Nephron (organoid): ENCODE measurements around the gene SYAP1.
"Not testable (repeated sequence)": the region's sequence is repeated elsewhere in the genome, so short reads cannot be mapped to it uniquely, and the experiment has no call there.

ENCODE experiments used
- H3K27ac Mint-ChIP-seq, 3 experiments: 2 replicates each; pipeline ENCODE4 v1.8.0; 2020; ENCODE audit warnings: mixed read lengths in 3 of 3, mild to moderate bottlenecking in 2 of 3, moderate library complexity in 1 of 3
- H3K27me3 Mint-ChIP-seq: 2 replicates; pipeline ENCODE4 v1.8.0; 2021; ENCODE audit warnings: low read depth, mild to moderate bottlenecking, moderate library complexity, mixed read lengths
- H3K36me3 Mint-ChIP-seq: 2 replicates; pipeline ENCODE4 v1.8.0; 2020; ENCODE audit warnings: low read depth, mixed read lengths
- H3K4me1 Mint-ChIP-seq: 2 replicates; pipeline ENCODE4 v1.8.0; 2020; ENCODE audit warnings: mixed read lengths
- H3K4me3 Mint-ChIP-seq, 3 experiments: 2 replicates each; pipeline ENCODE4 v1.8.0; 2020; ENCODE audit warnings: mild to moderate bottlenecking in 3 of 3, mixed read lengths in 3 of 3, moderate library complexity in 2 of 3
- H3K9me3 Mint-ChIP-seq: 2 replicates; pipeline ENCODE4 v1.8.0; 2020; ENCODE audit warnings: mixed read lengths
- CTCF ChIP-seq, 3 experiments: fragments of 200-600 bp; sonication (generic); IDR thresholded peaks; one replicate each; pipeline ENCODE4 v1.5.0; 2021; ENCODE audit warnings: antibody characterized with exemption in 3 of 3; ENCODE audit not compliant: unreplicated experiment in 3 of 3

SYAP1 gene

DNA sequence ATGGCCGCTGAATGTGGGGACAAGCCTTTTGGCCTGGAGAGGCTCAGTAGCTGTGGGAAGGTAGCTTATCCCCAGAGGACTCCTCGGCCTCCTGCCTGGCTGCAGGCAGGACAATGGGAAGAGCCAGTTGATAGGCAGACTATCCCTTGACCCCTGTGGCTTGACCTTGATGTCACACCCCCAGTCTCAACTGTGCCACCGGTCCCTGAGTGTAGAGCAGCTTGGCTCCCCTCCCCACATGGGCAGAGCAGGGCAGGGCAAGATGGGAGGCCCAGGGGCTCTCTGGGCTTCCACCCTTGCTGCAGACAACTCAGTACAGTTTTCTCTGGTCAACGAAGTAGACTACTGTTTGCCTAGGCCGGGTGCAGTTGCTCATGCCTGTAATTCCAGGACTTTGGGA, 25.7 kb downstream of the SYAP1 start:
- peaks cover 62% of the 10 kb centered on the region for H3K36me3 Mint-ChIP-seq
- H3K27me3 Mint-ChIP-seq = no peaks in the 10 kb centered on the region
- H3K4me3 Mint-ChIP-seq = no peak overlapping the region
- TF ChIP-seq CTCF (IDR thresholded peaks at IDR 0.05; ENCODE audit: unreplicated experiment in 3 of 3) = no peak
- H3K4me1 Mint-ChIP-seq = no peaks in the 10 kb centered on the region
- H3K9me3 Mint-ChIP-seq = no peaks in the 10 kb centered on the region
- H3K27ac Mint-ChIP-seq = no peak overlapping the region

- no peaks in the 10 kb centered on the region for H3K4me1 Mint-ChIP-seq
- H3K27ac Mint-ChIP-seq = peak overlapping the region in 1 of 3 experiments; percentile 51
- H3K36me3 Mint-ChIP-seq = peaks cover 62% of the 10 kb centered on the region
- H3K9me3 Mint-ChIP-seq = no peaks in the 10 kb centered on the region
- H3K27me3 Mint-ChIP-seq = no peaks in the 10 kb centered on the region
- no peak overlapping the region for H3K4me3 Mint-ChIP-seq
- no peak for TF ChIP-seq CTCF (IDR thresholded peaks at IDR 0.05; ENCODE audit: unreplicated experiment in 3 of 3)
Observed at GRCh38 chrX:16745659-16746058, 26.2 kb downstream of the SYAP1 start.

GRCh38 chrX:16748425-16748824, 29.0 kb downstream of the SYAP1 start:
- H3K27me3 Mint-ChIP-seq = no peaks in the 10 kb centered on the region
- no peaks in the 10 kb centered on the region for H3K9me3 Mint-ChIP-seq
- no peak overlapping the region for H3K4me3 Mint-ChIP-seq
- H3K4me1 Mint-ChIP-seq = no peaks in the 10 kb centered on the region
- TF ChIP-seq CTCF (IDR thresholded peaks at IDR 0.05; ENCODE audit: unreplicated experiment in 3 of 3) = no peak
- H3K36me3 Mint-ChIP-seq = peaks cover 62% of the 10 kb centered on the region
- H3K27ac Mint-ChIP-seq = no peak overlapping the region

GRCh38 chrX:16750136-16750535, 30.7 kb downstream of the SYAP1 start:
- no peak overlapping the region for H3K27ac Mint-ChIP-seq
- H3K9me3 Mint-ChIP-seq = no peaks in the 10 kb centered on the region
- no peak overlapping the region for H3K4me3 Mint-ChIP-seq
- peaks cover 62% of the 10 kb centered on the region for H3K36me3 Mint-ChIP-seq
- H3K4me1 Mint-ChIP-seq = no peaks in the 10 kb centered on the region
- TF ChIP-seq CTCF (IDR thresholded peaks at IDR 0.05; ENCODE audit: unreplicated experiment in 3 of 3) = no peak
- H3K27me3 Mint-ChIP-seq = no peaks in the 10 kb centered on the region

DNA sequence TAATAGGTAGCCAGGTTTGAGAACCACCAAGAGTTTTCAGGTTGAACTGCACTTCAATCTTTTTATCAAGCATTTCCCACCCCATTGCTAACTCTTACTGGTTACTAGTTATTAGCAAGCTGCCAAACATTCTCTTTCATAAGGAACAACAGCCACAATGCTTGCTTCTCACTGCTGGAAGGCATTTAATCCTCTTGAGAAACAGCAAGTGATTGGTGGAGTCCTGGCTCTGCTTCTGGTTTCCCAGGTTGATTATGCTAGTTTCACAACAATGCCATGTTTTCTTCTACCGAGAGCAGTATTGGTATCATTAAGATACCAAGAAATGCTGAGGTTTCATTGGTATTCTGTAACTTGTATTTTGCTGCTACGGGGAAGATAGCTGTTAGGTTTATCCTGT, 34.6 kb downstream of the SYAP1 start:
- Mint-ChIP-seq H3K9me3 (no peaks in the 10 kb centered on the region), H3K27ac (no peak overlapping the region), H3K27me3 (no peaks in the 10 kb centered on the region), H3K36me3 (peaks cover 67% of the 10 kb centered on the region), H3K4me1 (no peaks in the 10 kb centered on the region), H3K4me3 (no peak overlapping the region)
- TF ChIP-seq CTCF (IDR thresholded peaks at IDR 0.05; ENCODE audit: unreplicated experiment in 3 of 3) = no peak

DNA sequence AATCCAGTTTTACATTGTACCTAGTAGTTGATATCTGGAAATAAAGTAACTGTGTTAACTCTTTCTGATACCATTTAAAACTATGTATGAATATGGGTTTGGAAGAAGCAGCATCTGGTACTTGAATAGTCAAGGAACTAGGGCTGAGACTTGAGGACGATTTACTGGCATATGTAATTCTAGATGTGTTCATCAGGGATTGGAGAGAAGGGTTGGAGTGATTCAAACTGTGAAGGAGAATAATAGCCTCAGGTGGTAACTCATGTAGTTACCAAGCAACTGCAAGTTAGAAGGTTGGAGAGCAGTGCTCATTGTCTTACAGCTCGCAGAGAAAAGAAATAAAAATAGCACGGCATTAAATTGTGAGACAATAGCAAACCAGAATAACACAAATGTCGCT, 37.3 kb downstream of the SYAP1 start:
- Mint-ChIP-seq H3K9me3 (no peaks in the 10 kb centered on the region), H3K36me3 (peaks cover 66% of the 10 kb centered on the region), H3K4me3 (no peak overlapping the region), H3K4me1 (no peaks in the 10 kb centered on the region), H3K27ac (peak overlapping the region in 1 of 3 experiments; percentile 2), H3K27me3 (no peaks in the 10 kb centered on the region)
- no peak for TF ChIP-seq CTCF (IDR thresholded peaks at IDR 0.05; ENCODE audit: unreplicated experiment in 3 of 3)

DNA sequence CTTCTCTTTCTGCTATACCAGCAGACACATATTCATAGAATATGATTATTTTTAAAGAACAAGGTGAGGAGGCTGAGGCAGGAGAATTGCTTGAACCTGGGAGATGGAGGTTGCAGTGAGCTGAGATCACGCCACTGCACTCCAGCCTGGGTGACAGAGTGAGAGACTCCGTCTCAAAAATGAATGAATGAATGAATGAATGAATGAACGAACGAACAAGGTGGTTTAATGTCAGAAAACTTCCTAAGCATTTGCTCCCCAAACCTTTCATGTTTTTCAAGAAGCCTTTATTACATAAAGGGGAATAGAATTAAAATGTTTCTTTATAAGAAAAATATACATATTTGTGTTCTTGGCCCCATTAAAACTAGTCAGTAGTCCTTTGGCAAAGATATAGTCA, 42.1 kb downstream of the SYAP1 start:
- H3K4me3 Mint-ChIP-seq, H3K27ac Mint-ChIP-seq, H3K9me3 Mint-ChIP-seq, H3K27me3 Mint-ChIP-seq, H3K4me1 Mint-ChIP-seq: not testable (repeated sequence)
- H3K36me3 Mint-ChIP-seq = peaks cover 31% of the 10 kb centered on the region
